Adipocyte (in vitro differentiated cells): ENCODE data around the gene ANKRD11.
"Not testable (repeated sequence)": the region's sequence is repeated elsewhere in the genome, so short reads cannot be mapped to it uniquely, and the experiment has no call there.

Experiments used
- DNase-seq: peaks from one replicate; pipeline ENCODE4 v3.0.0-alpha.2; 2015; ENCODE audit warnings: low read depth
- H3K27me3 ChIP-seq: replicated peaks from 2 replicates; pipeline ENCODE4 v1.7.0; 2013; ENCODE audit warnings: mild to moderate bottlenecking, low read length, moderate library complexity; ENCODE audit not compliant: control insufficient read depth, insufficient read depth
- H3K36me3 ChIP-seq: 2 replicates; pipeline ENCODE4 v1.7.0; 2013; ENCODE audit warnings: low read length, mild to moderate bottlenecking, moderate library complexity; ENCODE audit not compliant: control insufficient read depth, insufficient read depth, severe bottlenecking
- H3K4me1 ChIP-seq: 2 replicates; pipeline ENCODE4 v1.7.0; 2013; ENCODE audit warnings: mild to moderate bottlenecking, low read length, moderate library complexity; ENCODE audit not compliant: control insufficient read depth, insufficient read depth
- H3K4me3 ChIP-seq: 2 replicates; pipeline ENCODE4 v1.7.0; 2013; ENCODE audit warnings: mild to moderate bottlenecking, low read length, moderate library complexity
- H3K9ac ChIP-seq: 2 replicates; pipeline ENCODE4 v1.7.0; 2013; ENCODE audit warnings: mild to moderate bottlenecking, low read length, moderate library complexity
- H3K9me3 ChIP-seq: 2 replicates; pipeline ENCODE4 v1.7.0; 2013; ENCODE audit warnings: mild to moderate bottlenecking, low read length, moderate library complexity; ENCODE audit not compliant: control insufficient read depth

ANKRD11 gene

GRCh38 chr16:89422905-89423630, 67.3 kb downstream of the ANKRD11 start:
- Histone ChIP-seq H3K9ac (no peak overlapping the region), H3K9me3 (no peaks in the 10 kb centered on the region), H3K36me3 (peaks cover 2% of the 10 kb centered on the region), H3K4me1 (peaks cover 15% of the 10 kb centered on the region), H3K27me3 (no peaks in the 10 kb centered on the region), H3K4me3 (no peak overlapping the region)
- no peak for DNase-seq

GRCh38 chr16:89422527-89422904, 67.8 kb downstream of the ANKRD11 start:
- no peaks in the 10 kb centered on the region for H3K9me3 ChIP-seq
- peaks cover 17% of the 10 kb centered on the region for H3K4me1 ChIP-seq
- peaks cover 2% of the 10 kb centered on the region for H3K36me3 ChIP-seq
- DNase-seq: no peak
- no peaks in the 10 kb centered on the region for H3K27me3 ChIP-seq
- H3K4me3 ChIP-seq: no peak overlapping the region
- no peak overlapping the region for H3K9ac ChIP-seq

GRCh38 chr16:89421300-89421699, 69.1 kb downstream of the ANKRD11 start:
- H3K4me1 ChIP-seq: peaks cover 24% of the 10 kb centered on the region
- not testable (repeated sequence) for H3K27me3 ChIP-seq, H3K9ac ChIP-seq, H3K36me3 ChIP-seq, H3K4me3 ChIP-seq, H3K9me3 ChIP-seq, DNase-seq

GRCh38 chr16:89420204-89420603, 70.2 kb downstream of the ANKRD11 start:
- H3K36me3 ChIP-seq: peaks cover 2% of the 10 kb centered on the region
- H3K9me3 ChIP-seq: no peaks in the 10 kb centered on the region
- peaks cover 30% of the 10 kb centered on the region for H3K4me1 ChIP-seq
- no peak overlapping the region for H3K4me3 ChIP-seq
- no peak overlapping the region for H3K9ac ChIP-seq
- H3K27me3 ChIP-seq: no peaks in the 10 kb centered on the region
- DNase-seq: no peak

GRCh38 chr16:89418352-89418751, 72.0 kb downstream of the ANKRD11 start:
- no peak for DNase-seq
- H3K36me3 ChIP-seq: peaks cover 2% of the 10 kb centered on the region
- no peak overlapping the region for H3K9ac ChIP-seq
- H3K4me1 ChIP-seq: peaks cover 40% of the 10 kb centered on the region
- H3K9me3 ChIP-seq: no peaks in the 10 kb centered on the region
- H3K27me3 ChIP-seq: no peaks in the 10 kb centered on the region
- no peak overlapping the region for H3K4me3 ChIP-seq

GRCh38 chr16:89417352-89417751, 73.0 kb downstream of the ANKRD11 start:
- no peak overlapping the region for H3K4me3 ChIP-seq
- peaks cover 42% of the 10 kb centered on the region for H3K4me1 ChIP-seq
- H3K9me3 ChIP-seq: no peaks in the 10 kb centered on the region
- DNase-seq: no peak
- H3K36me3 ChIP-seq: peaks cover 2% of the 10 kb centered on the region
- no peaks in the 10 kb centered on the region for H3K27me3 ChIP-seq
- H3K9ac ChIP-seq: no peak overlapping the region

GRCh38 chr16:89413811-89414585, 76.4 kb downstream of the ANKRD11 start:
- Histone ChIP-seq H3K4me1 (peaks cover 64% of the 10 kb centered on the region), H3K4me3 (no peak overlapping the region), H3K27me3 (no peaks in the 10 kb centered on the region), H3K9me3 (no peaks in the 10 kb centered on the region), H3K9ac (no peak overlapping the region), H3K36me3 (no peaks in the 10 kb centered on the region)
- no peak for DNase-seq

GRCh38 chr16:89412811-89413210, 77.5 kb downstream of the ANKRD11 start:
- Histone ChIP-seq H3K9ac (no peak overlapping the region), H3K4me1 (peaks cover 76% of the 10 kb centered on the region), H3K27me3 (no peaks in the 10 kb centered on the region), H3K36me3 (no peaks in the 10 kb centered on the region), H3K4me3 (no peak overlapping the region), H3K9me3 (no peaks in the 10 kb centered on the region)
- no peak for DNase-seq

- H3K27me3 ChIP-seq: no peaks in the 10 kb centered on the region
- no peaks in the 10 kb centered on the region for H3K36me3 ChIP-seq
- H3K4me3 ChIP-seq: no peak overlapping the region
- DNase-seq: no peak
- H3K9me3 ChIP-seq: no peaks in the 10 kb centered on the region
- H3K9ac ChIP-seq: no peak overlapping the region
- peaks cover 72% of the 10 kb centered on the region for H3K4me1 ChIP-seq
These were observed 79.0 kb downstream of the ANKRD11 start for GRCh38 chr16:89411335-89411850.

GRCh38 chr16:89410794-89411309, 79.5 kb downstream of the ANKRD11 start:
- peak; percentile 93 for DNase-seq
- H3K4me1 ChIP-seq: peaks cover 66% of the 10 kb centered on the region
- no peak overlapping the region for H3K4me3 ChIP-seq
- no peaks in the 10 kb centered on the region for H3K9me3 ChIP-seq
- no peaks in the 10 kb centered on the region for H3K36me3 ChIP-seq
- no peak overlapping the region for H3K9ac ChIP-seq
- no peaks in the 10 kb centered on the region for H3K27me3 ChIP-seq

- no peak for DNase-seq
- Histone ChIP-seq H3K4me1 (peaks cover 65% of the 10 kb centered on the region), H3K9ac (no peak overlapping the region), H3K27me3 (no peaks in the 10 kb centered on the region), H3K9me3 (no peaks in the 10 kb centered on the region), H3K4me3 (no peak overlapping the region), H3K36me3 (no peaks in the 10 kb centered on the region)
These were observed 80.0 kb downstream of the ANKRD11 start for GRCh38 chr16:89410322-89410721.
